GM23338 (cell line): ENCODE results near the gene SFTPD. TPM values are rescaled to one million over a fixed set of nuclear protein-coding genes. Genes with fewer than 3 reads are reported as not detected.

Experiments
- ATAC-seq: fragments of 200-7000 bp; cut with Tn5 transposase; 3 replicates; pipeline ENCODE4 v1.9.1; 2020
- DNase-seq: peaks from one replicate; pipeline ENCODE4 v3.0.0-alpha.2; 2015; ENCODE audit warnings: low spot score
- H2AFZ ChIP-seq: fragments of 200-600 bp; sonication (generic); 2 replicates; pipeline ENCODE4 v1.8.0; 2016; ENCODE audit warnings: antibody characterized with exemption, mild to moderate bottlenecking, moderate library complexity
- H3F3A ChIP-seq: fragments of 200-600 bp; sonication (generic); replicated peaks from 2 replicates; pipeline ENCODE4 v1.8.0; 2017; ENCODE audit warnings: antibody characterized with exemption, mixed run types, low read depth
- H3K27ac ChIP-seq: fragments of 200-600 bp; sonication (generic); 2 replicates; pipeline ENCODE4 v1.6.1; 2016; ENCODE audit warnings: low read depth
- H3K27me3 ChIP-seq: fragments of 200-600 bp; sonication (generic); 2 replicates; pipeline ENCODE4 v1.8.0; 2016; ENCODE audit warnings: mild to moderate bottlenecking, mixed run types, moderate library complexity; ENCODE audit not compliant: insufficient read depth
- H3K36me3 ChIP-seq: fragments of 200-600 bp; sonication (generic); 2 replicates; pipeline ENCODE4 v1.8.0; 2016; ENCODE audit warnings: mild to moderate bottlenecking; ENCODE audit not compliant: insufficient read depth
- H3K4me1 ChIP-seq: fragments of 200-600 bp; sonication (generic); 2 replicates; pipeline ENCODE4 v1.8.0; 2016; ENCODE audit warnings: mild to moderate bottlenecking, moderate library complexity; ENCODE audit not compliant: insufficient read depth
- H3K4me2 ChIP-seq: fragments of 200-600 bp; sonication (generic); 2 replicates; pipeline ENCODE4 v1.7.1; 2017; ENCODE audit warnings: mixed run types
- H3K4me3 ChIP-seq: fragments of 200-600 bp; sonication (generic); 2 replicates; pipeline ENCODE4 v1.6.1; 2016; ENCODE audit warnings: mixed run types
- H3K79me2 ChIP-seq: fragments of 200-600 bp; sonication (generic); replicated peaks from 2 replicates; pipeline ENCODE4 v1.8.0; 2017; ENCODE audit warnings: mild to moderate bottlenecking; ENCODE audit not compliant: insufficient read depth
- H3K9me2 ChIP-seq: fragments of 200-600 bp; sonication (generic); 2 replicates; pipeline ENCODE4 v1.8.0; 2017; ENCODE audit not compliant: insufficient read depth
- H4K20me1 ChIP-seq: fragments of 200-600 bp; sonication (generic); replicated peaks from 2 replicates; pipeline ENCODE4 v1.8.0; 2017; ENCODE audit warnings: mild to moderate bottlenecking; ENCODE audit not compliant: insufficient read depth
- H3K27ac Mint-ChIP-seq: 2 replicates; pipeline ENCODE4 v1.8.0; 2020; ENCODE audit warnings: inconsistent platforms, mild to moderate bottlenecking, moderate library complexity, mixed read lengths
- H3K27me3 Mint-ChIP-seq: 3 replicates; pipeline ENCODE4 v1.8.0; 2022; ENCODE audit warnings: low read depth, mild to moderate bottlenecking, moderate library complexity, mixed read lengths, inconsistent platforms; ENCODE audit not compliant: insufficient read depth, poor library complexity
- H3K36me3 Mint-ChIP-seq: 3 replicates; pipeline ENCODE4 v1.8.0; 2021; ENCODE audit warnings: low read depth, mild to moderate bottlenecking, inconsistent platforms, moderate library complexity, mixed read lengths
- H3K4me1 Mint-ChIP-seq: 3 replicates; pipeline ENCODE4 v1.8.0; 2020; ENCODE audit warnings: mild to moderate bottlenecking, inconsistent platforms, mixed read lengths
- H3K4me3 Mint-ChIP-seq: 3 replicates; pipeline ENCODE4 v1.8.0; 2021; ENCODE audit warnings: moderate library complexity, mild to moderate bottlenecking, inconsistent platforms, mixed read lengths
- H3K9me3 Mint-ChIP-seq: 3 replicates; pipeline ENCODE4 v1.8.0; 2020; ENCODE audit warnings: moderate library complexity, mild to moderate bottlenecking, inconsistent platforms, mixed read lengths
- CTCF ChIP-seq, 2 experiments: fragments of 200-600 bp in 1 of 2; sonication (generic) in 1 of 2; conservative IDR thresholded peaks; 2 replicates each; pipeline versions ENCODE4 v1.5.1 to v1.6.1; 2016 to 2017; ENCODE audit warnings: antibody characterized with exemption in 2 of 2, low read depth in 2 of 2, mild to moderate bottlenecking in 2 of 2, moderate library complexity in 1 of 2
- ETS1 ChIP-seq: IDR thresholded peaks from 2 replicates; pipeline ENCODE4 v1.6.1; 2016; ENCODE audit warnings: antibody characterized with exemption
- EZH2phosphoT487 ChIP-seq: fragments of 200-600 bp; sonication (generic); IDR thresholded peaks from one replicate; pipeline ENCODE4 v1.8.1; 2018; ENCODE audit warnings: antibody characterized with exemption; ENCODE audit not compliant: unreplicated experiment
- JUNB ChIP-seq: IDR thresholded peaks from one replicate; pipeline ENCODE4 v1.6.1; 2016; ENCODE audit warnings: antibody characterized with exemption; ENCODE audit not compliant: unreplicated experiment
- NANOG ChIP-seq: IDR thresholded peaks from 2 replicates; pipeline ENCODE4 v1.6.1; 2016; ENCODE audit warnings: antibody characterized with exemption, borderline replicate concordance
- POLR2AphosphoS5 ChIP-seq: IDR thresholded peaks from 2 replicates; pipeline ENCODE4 v1.6.1; 2016; ENCODE audit warnings: antibody characterized with exemption, low read depth
- STAT1 ChIP-seq: IDR thresholded peaks from one replicate; pipeline ENCODE4 v1.6.1; 2016; ENCODE audit warnings: antibody characterized with exemption; ENCODE audit not compliant: unreplicated experiment
- ZNF114 ChIP-seq: fragments of 250-450 bp; sonication (Bioruptor Pico); IDR thresholded peaks from 2 replicates; pipeline ENCODE4 v1.5.0; 2020; ENCODE audit warnings: mild to moderate bottlenecking, moderate library complexity
- ZNF462 ChIP-seq: fragments of 250-450 bp; sonication (Bioruptor Pico); IDR thresholded peaks from 2 replicates; pipeline ENCODE4 v1.5.0; 2020; ENCODE audit warnings: mild to moderate bottlenecking, moderate library complexity
- polyA plus RNA-seq: library from polyadenylated mRNA; unstranded; fragments of >200 nt; fragmentation: Nextera tagmentation; extraction: Ambion mirVana; gene quantifications from 2 replicates; pipeline ENCODE4 v1.2.1, GENCODE V29; 2016
- total RNA-seq: library from RNA; depleted of rRNA; stranded (reverse); fragments of >200 nt; shearing (Covaris generic); gene quantifications from 2 replicates; pipeline ENCODE4 v1.2.3, GENCODE V29; 2014

The SFTPD gene
- total and polyA plus RNA-seq, 2 experiments from 2014 or later, result not detected

GRCh38 chr10:79947787-79948424 lies 999 bp downstream of the SFTPD start:
- H3K4me3 ChIP-seq, result no peak overlapping the region
- H3K4me1 ChIP-seq, result 0 out of 2 replicates have a peak, but pooled peaks cover 6% of the 10 kb centered on the region
- no peak overlapping the region for H3K4me2 ChIP-seq
- H3K27me3 ChIP-seq, result no peaks in the 10 kb centered on the region
- no peak overlapping the region for H3K27ac ChIP-seq
- ATAC-seq (no peak), DNase-seq (no peak)
- peaks cover 8% of the 10 kb centered on the region for H3K36me3 Mint-ChIP-seq
- H3K4me1 Mint-ChIP-seq, result peaks cover 11% of the 10 kb centered on the region
- H4K20me1 ChIP-seq, result no peaks in the 10 kb centered on the region
- H3F3A ChIP-seq, result no peaks in the 10 kb centered on the region
- peaks cover under 1% of the 10 kb centered on the region; the same call in 1 of the 2 replicates for H3K36me3 ChIP-seq
- no peak overlapping the region for H3K4me3 Mint-ChIP-seq
- H3K9me3 Mint-ChIP-seq, result peaks cover 15% of the 10 kb centered on the region
- no peaks in the 10 kb centered on the region for H3K79me2 ChIP-seq
- no peak for TF ChIP-seq STAT1
- no peak for TF ChIP-seq EZH2phosphoT487
- no peak for TF ChIP-seq JUNB
- TF ChIP-seq CTCF (conservative IDR thresholded peaks at IDR 0.05; ENCODE audit: low read depth in 2 of 2), result no peak
- TF ChIP-seq NANOG, result no peak
- TF ChIP-seq ETS1, result no peak
- H3K27me3 Mint-ChIP-seq, result peaks cover 1% of the 10 kb centered on the region
- peaks cover 4% of the 10 kb centered on the region; the same call in 1 of the 2 replicates for H3K9me2 ChIP-seq
- H2AFZ ChIP-seq, result no peak overlapping the region
- no peak overlapping the region for H3K27ac Mint-ChIP-seq

- no peak for DNase-seq
- H3K27ac Mint-ChIP-seq, result no peak overlapping the region
Observed at GRCh38 chr10:79947083-79947415, 1.9 kb downstream of the SFTPD start.

More at GRCh38 chr10:79947083-79947415, 1.9 kb downstream of the SFTPD start:
- Histone ChIP-seq H3K4me1 (0 out of 2 replicates have a peak, but pooled peaks cover 6% of the 10 kb centered on the region), H3K9me2 (no peaks in the 10 kb centered on the region; the same call in 1 of the 2 replicates), H2AFZ (no peak overlapping the region), H4K20me1 (no peaks in the 10 kb centered on the region), H3K4me2 (no peak overlapping the region), H3F3A (no peaks in the 10 kb centered on the region), H3K27me3 (no peaks in the 10 kb centered on the region), H3K36me3 (no peaks in the 10 kb centered on the region), H3K79me2 (no peaks in the 10 kb centered on the region), H3K4me3 (no peak overlapping the region), H3K27ac (no peak overlapping the region)
- TF ChIP-seq ZNF462 (CRISPR knock-in tag), result no peak
- no peak for TF ChIP-seq STAT1
- TF ChIP-seq ZNF114 (CRISPR knock-in tag), result no peak
- no peak for TF ChIP-seq POLR2AphosphoS5
- TF ChIP-seq ETS1, result no peak
- ATAC-seq, result no peak
- Mint-ChIP-seq H3K4me1 (peaks cover 11% of the 10 kb centered on the region), H3K36me3 (peaks cover 3% of the 10 kb centered on the region; the same call in 1 of the 3 replicates), H3K4me3 (no peak overlapping the region), H3K9me3 (peaks cover 8% of the 10 kb centered on the region; the same call in 1 of the 3 replicates), H3K27me3 (peaks cover 2% of the 10 kb centered on the region)
